Measurements from ENCODE around the gene MAOB. TPM values are rescaled to one million over a fixed set of nuclear protein-coding genes. Genes with fewer than 3 reads are reported as not detected.

Gene MAOB
- total RNA-seq, 2 donors from 2014 or later = 15.6 to 33.5 TPM

DNA sequence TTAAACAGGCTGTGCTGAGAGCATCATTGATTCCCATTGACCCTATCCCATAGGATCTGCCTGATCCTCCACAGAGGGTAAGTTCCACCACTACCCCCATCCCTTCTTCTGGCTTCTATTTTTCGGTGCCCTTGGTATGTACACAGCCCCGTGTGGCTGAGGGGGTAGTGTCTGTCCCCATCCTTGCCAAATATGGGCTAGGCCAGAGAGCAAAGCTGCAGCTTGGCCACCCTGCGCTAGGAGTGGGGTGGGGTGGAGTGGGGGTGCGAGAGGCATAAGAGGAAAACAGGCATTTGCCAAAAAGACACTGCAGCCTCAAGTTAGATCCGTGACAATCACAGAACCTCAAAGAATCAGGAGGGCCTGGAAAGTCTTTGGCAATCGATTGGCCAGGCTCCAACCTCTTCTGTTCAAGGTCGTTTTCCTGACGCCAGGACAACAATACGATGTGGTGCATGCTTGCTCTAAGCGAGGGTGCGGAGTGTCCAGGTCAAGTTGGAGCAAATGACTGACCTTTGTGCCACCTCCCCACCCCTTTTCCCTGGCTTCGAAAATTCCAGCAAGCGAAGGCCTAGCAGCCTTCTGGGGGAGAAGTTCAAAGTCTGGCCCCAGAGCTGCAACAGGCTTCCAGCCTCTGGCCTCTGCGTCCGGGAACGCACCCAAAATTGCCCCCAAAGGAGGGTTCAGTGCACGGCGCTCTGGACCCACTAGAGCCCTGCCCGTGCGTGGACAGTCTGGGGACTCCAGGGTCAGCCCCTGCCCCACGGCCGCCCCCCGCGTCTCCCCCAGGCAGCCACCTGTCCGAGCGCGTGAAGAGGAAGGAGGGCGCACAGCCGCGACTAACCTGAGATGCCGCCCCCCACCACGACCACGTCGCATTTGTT is 598 bp downstream of the MAOB start:
- Histone ChIP-seq H3K9me3 (no peaks in the 10 kb centered on the region), H3K36me3 (no peaks in the 10 kb centered on the region), H3K4me1 (replicated peaks) (no peaks in the 10 kb centered on the region), H3K27ac (peak overlapping the region in 1 of 2 donors; percentile 26), H3K27me3 (replicated peaks; ENCODE audit: insufficient read depth) (no peaks in the 10 kb centered on the region), H3K4me3 (peak overlapping the region; percentile 21 to 29)
- TF ChIP-seq POLR2A (IDR thresholded peaks at IDR 0.05) = no peak
- TF ChIP-seq, protein P1, sequence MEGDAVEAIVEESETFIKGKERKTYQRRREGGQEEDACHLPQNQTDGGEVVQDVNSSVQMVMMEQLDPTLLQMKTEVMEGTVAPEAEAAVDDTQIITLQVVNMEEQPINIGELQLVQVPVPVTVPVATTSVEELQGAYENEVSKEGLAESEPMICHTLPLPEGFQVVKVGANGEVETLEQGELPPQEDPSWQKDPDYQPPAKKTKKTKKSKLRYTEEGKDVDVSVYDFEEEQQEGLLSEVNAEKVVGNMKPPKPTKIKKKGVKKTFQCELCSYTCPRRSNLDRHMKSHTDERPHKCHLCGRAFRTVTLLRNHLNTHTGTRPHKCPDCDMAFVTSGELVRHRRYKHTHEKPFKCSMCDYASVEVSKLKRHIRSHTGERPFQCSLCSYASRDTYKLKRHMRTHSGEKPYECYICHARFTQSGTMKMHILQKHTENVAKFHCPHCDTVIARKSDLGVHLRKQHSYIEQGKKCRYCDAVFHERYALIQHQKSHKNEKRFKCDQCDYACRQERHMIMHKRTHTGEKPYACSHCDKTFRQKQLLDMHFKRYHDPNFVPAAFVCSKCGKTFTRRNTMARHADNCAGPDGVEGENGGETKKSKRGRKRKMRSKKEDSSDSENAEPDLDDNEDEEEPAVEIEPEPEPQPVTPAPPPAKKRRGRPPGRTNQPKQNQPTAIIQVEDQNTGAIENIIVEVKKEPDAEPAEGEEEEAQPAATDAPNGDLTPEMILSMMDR (IDR thresholded peaks at IDR 0.05) = no peak
- 37% methylated on average over 13 of the region's 34 CpGs for WGBS
- intact Hi-C loops (cut with DNase I) = loop anchor here (5.0 kb wide), 1 partner anchor 44 kb away; no protein-coding TSS in a partner anchor
- no peak for DNase-seq (ENCODE audit: low spot score)

DNA sequence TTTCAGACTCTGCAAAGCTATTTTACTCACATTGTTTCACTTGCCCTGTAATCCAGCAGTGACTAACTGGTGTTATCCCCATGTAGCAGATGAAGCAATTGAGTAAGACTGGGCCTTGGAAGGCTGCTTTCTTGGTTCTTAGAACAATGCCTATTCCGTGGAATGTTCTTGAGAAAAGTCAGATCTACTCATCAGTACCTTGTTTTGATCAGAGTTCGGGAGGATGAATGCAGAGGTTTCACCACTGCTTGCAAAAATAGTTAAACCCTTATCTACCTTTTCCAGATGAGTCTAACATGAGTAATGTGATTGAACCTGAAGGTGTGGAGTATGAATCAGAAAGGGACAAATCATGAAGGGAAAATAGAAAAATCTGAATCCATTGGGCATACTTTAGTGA is 1.8 kb downstream of the MAOB start:
- no peaks in the 10 kb centered on the region for H3K27me3 ChIP-seq (replicated peaks; ENCODE audit: insufficient read depth)
- H3K9me3 ChIP-seq = no peaks in the 10 kb centered on the region
- DNase-seq (ENCODE audit: low spot score) = no peak
- no peak overlapping the region for H3K4me3 ChIP-seq
- no peak overlapping the region for H3K27ac ChIP-seq
- WGBS = 73% methylated on average over 2 of the region's 2 CpGs
- H3K36me3 ChIP-seq = no peaks in the 10 kb centered on the region
- no peaks in the 10 kb centered on the region for H3K4me1 ChIP-seq (replicated peaks)
- TF ChIP-seq POLR2A (IDR thresholded peaks at IDR 0.05) = no peak
- TF ChIP-seq, protein P1 (IDR thresholded peaks at IDR 0.05) = no peak
- TF ChIP-seq POLR2AphosphoS5 (IDR thresholded peaks at IDR 0.05) = no peak
- intact Hi-C loops (cut with DNase I) = loop anchor here (5.0 kb wide), 1 partner anchor 43 kb away; no protein-coding TSS in a partner anchor

DNA sequence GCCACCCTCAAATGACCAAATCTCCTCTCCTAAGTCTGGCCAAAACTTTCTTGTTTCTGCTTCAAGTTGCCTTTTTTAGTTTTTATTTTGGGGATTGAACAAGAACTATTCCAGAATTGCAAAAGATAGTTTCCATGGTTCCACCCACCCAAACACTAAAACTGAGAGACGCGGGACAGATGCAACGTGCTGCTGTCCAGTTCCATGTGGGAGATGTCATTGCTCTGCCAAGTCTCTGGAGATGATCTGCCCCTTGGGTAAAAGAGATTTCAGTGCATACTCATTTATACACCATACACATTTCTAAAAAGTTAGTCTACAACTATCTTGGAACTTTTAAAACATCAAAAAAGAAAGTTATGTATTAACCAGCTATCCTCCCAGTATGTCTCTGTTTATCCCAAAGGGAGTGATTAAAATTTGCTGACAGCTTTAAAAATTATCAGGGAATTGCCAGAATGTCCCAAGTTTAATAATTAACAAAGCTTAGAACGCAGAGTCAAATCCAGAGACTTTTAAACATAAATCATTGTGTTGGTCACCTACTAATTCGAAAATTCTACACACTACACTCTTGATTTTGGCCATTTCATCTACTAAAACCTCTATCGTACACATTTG is 3.2 kb downstream of the MAOB start:
- no peaks in the 10 kb centered on the region for H3K4me1 ChIP-seq (replicated peaks)
- no peak overlapping the region for H3K27ac ChIP-seq
- H3K36me3 ChIP-seq = no peaks in the 10 kb centered on the region
- H3K27me3 ChIP-seq (replicated peaks; ENCODE audit: insufficient read depth) = no peaks in the 10 kb centered on the region
- H3K4me3 ChIP-seq = no peak overlapping the region
- WGBS = 52% methylated on average over 6 of the region's 6 CpGs
- no peak for DNase-seq (ENCODE audit: low spot score)
- H3K9me3 ChIP-seq = no peaks in the 10 kb centered on the region
- intact Hi-C loops (cut with DNase I) = no loop called here
- TF ChIP-seq, protein P1 (IDR thresholded peaks at IDR 0.05) = no peak
- no peak for TF ChIP-seq POLR2A (IDR thresholded peaks at IDR 0.05)
- TF ChIP-seq POLR2AphosphoS5 (IDR thresholded peaks at IDR 0.05) = no peak

DNA sequence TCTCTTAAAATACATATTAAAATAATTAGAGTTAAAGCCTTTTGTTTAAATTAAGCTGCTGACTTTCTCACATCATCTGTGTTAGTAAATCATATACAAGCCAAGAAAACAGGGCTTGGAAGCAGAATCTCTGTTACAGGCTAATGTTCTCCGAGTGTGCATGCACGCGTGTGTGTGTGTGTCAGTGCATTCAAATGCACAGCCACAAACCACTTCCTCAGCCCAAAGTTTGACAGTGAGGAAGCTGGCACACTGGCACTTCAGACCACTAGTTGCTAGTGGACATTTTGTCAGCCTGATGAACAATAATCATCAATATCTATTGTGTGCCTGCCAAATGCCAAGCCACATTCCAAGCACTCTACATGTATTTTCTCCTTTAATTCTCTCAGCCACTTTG is 5.6 kb downstream of the MAOB start:
- Histone ChIP-seq H3K4me1 (replicated peaks) (no peaks in the 10 kb centered on the region), H3K4me3 (no peak overlapping the region), H3K36me3 (no peaks in the 10 kb centered on the region), H3K9me3 (no peaks in the 10 kb centered on the region), H3K27me3 (replicated peaks; ENCODE audit: insufficient read depth) (no peaks in the 10 kb centered on the region), H3K27ac (no peak overlapping the region)
- intact Hi-C loops (cut with DNase I) = no loop called here
- TF ChIP-seq, protein P1 (IDR thresholded peaks at IDR 0.05) = no peak
- no peak for TF ChIP-seq POLR2A (IDR thresholded peaks at IDR 0.05)
- no peak for TF ChIP-seq POLR2AphosphoS5 (IDR thresholded peaks at IDR 0.05)
- DNase-seq (ENCODE audit: low spot score) = no peak
- 67% methylated on average over 3 of the region's 3 CpGs for WGBS
